Activated CD8-positive, alpha-beta memory T cell treated with anti-CD3 and anti-CD28 coated beads for 36 hours (primary cell): Measurements from ENCODE around the gene PRSS8. TPM values are rescaled to one million over a fixed set of nuclear protein-coding genes. Genes with fewer than 3 reads are reported as not detected.
"Not testable (repeated sequence)": the region's sequence is repeated elsewhere in the genome, so short reads cannot be mapped to it uniquely, and the experiment has no call there.

Experiments used
- CTCF ChIA-PET: fragments of 350-600 bp; sonication (Branson Sonifier 250); formaldehyde crosslinking; loops from one replicate; lab custom pipeline; 2021; ENCODE audit warnings: antibody characterized with exemption; lab: Charles Lee
- POLR2A ChIA-PET: fragments of 350-600 bp; sonication (Branson Sonifier 250); formaldehyde crosslinking; loops from one replicate; lab custom pipeline; 2021; ENCODE audit warnings: antibody characterized with exemption; lab: Charles Lee
- total RNA-seq, 2 experiments: library from RNA; stranded (reverse); gene quantifications; one replicate each; pipeline ENCODE4 v1.2.3, GENCODE V29; 2021

PRSS8 gene
- not detected for total RNA-seq

- ChIA-PET CTCF (interaction anchor here (0.6 kb wide), 1 partner anchor 79 kb away, joined by 4 read pairs; no protein-coding TSS in a partner anchor), POLR2A (no interaction called here)
Measured at GRCh38 chr16:31135535-31136286, at the start of gene PRSS8. PRSS8 (minus strand) TSS chr16:31135727; CDS start chr16:31135498, 229 bp downstream.

GRCh38 chr16:31184888-31185287 lies 49.4 kb upstream of the PRSS8 start:
- ChIA-PET POLR2A (interaction anchor here (0.7 to 1.9 kb wide), 3 partner anchors 19 to 198 kb away, joined by 5 to 9 read pairs (median 7); no protein-coding TSS in a partner anchor), CTCF (no interaction called here)

DNA sequence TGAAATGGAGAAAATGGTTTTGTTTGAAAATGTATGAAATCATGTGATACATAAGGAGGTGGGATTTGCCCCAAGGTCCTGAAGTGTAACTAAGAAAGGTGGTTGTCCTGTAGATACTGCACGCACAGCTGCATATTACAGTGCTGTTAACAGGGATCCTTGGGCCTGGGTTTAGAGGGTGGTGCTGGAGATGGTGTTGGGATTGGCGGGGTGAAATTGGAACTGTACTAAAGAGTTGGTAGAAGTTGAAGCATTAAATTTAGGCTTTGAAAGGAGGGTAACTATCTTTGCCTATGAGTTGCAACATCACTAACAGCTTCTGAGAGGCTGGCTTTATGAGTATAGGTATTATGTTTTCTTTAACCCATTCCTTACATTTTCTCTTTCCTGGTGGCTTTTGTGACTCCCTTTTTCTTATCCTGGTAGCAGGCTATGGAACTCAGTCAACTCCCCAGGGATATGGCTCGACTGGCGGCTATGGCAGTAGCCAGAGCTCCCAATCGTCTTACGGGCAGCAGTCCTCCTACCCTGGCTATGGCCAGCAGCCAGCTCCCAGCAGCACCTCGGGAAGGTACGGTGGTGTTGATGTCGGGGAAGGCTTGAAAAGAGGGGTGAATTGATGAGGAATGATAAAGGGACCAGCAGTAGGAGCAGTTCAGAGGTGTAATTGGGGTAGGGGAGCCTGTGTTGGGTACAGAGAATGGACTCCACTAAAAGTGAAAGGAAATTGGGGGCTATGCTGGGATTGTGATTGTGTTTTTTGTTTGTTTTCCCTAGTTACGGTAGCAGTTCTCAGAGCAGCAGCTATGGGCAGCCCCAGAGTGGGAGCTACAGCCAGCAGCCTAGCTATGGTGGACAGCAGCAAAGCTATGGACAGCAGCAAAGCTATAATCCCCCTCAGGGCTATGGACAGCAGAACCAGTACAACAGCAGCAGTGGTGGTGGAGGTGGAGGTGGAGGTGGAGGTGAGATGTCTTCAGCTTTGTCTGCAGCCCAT lies 48.2 kb upstream of the PRSS8 start:
- CTCF ChIA-PET = interaction anchor here (1.1 kb wide), 1 partner anchor 18 kb away, joined by 5 read pairs; no protein-coding TSS in a partner anchor
- POLR2A ChIA-PET = interaction anchor here (0.5 to 1.9 kb wide), 9 partner anchors 10 to 238 kb away, joined by 3 to 9 read pairs (median 4); partner anchors contain the start of gene KAT8

DNA sequence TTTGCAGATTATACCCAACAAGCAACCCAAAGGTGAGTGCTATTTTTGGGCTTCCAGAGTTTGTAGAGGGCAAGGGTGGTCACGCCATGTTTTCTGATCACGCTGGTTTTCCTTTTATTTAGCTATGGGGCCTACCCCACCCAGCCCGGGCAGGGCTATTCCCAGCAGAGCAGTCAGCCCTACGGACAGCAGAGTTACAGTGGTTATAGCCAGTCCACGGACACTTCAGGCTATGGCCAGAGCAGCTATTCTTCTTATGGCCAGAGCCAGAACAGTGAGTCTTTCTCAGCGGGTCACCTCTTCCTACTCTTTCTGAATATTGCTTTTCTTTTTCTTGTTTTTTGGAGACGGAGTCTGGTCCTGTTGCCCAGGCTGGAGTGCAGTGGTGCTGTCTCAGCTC lies 46.9 kb upstream of the PRSS8 start:
- POLR2A ChIA-PET = interaction anchor here (0.5 to 1.4 kb wide), 7 partner anchors 12 to 1058 kb away, joined by 3 to 6 read pairs (median 3); partner anchors contain the start of genes ARMC5, ZNF646 and ZNF668
- CTCF ChIA-PET = interaction anchor here (0.7 to 1.4 kb wide), 5 partner anchors 16 to 276 kb away, joined by 3 to 7 read pairs (median 5); partner anchors contain the start of gene ARMC5

DNA sequence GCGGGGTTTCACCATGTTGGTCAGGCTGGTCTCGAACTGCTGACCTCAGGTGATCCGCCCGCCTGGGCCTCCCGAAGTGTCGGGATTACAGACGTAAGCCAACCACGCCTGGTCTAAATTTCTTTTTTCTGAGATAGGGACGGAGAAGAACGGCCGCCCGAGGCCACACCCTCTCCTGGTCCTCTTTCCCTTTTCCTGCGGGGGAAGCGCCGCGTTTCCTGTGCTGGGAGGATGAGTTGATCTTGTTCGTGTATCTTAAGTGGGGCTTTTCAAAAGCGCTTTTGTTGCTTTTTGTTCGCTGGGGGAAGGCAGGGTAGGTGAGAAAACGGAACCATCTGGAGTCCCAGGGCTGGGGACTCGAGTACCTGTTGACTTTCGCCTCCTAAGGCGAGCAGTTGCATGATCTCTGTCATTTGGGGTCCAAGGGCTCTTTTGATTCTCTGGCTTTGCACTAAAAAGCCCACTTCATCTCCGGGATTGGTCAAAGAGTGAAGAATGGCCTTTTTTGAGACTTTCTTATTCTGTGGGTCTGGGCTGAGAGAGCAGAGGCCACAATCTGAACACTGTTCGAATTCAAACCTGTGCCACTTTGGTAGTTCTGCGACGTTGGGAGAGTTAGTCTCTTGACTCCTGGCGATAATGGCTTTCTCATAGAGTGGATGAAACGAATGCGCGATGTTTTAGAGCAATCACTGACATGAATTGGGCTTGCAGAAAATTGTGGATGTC lies 45.7 kb upstream of the PRSS8 start:
- ChIA-PET POLR2A (interaction anchor here (1.1 to 2.1 kb wide), 12 partner anchors 8 to 692 kb away, joined by 3 to 22 read pairs (median 4); partner anchors contain the start of genes ARMC5, KAT8, PYCARD and ZNF267), CTCF (interaction anchor here (0.7 to 1.2 kb wide), 4 partner anchors 9 to 262 kb away, joined by 3 to 5 read pairs (median 4); no protein-coding TSS in a partner anchor)

DNA sequence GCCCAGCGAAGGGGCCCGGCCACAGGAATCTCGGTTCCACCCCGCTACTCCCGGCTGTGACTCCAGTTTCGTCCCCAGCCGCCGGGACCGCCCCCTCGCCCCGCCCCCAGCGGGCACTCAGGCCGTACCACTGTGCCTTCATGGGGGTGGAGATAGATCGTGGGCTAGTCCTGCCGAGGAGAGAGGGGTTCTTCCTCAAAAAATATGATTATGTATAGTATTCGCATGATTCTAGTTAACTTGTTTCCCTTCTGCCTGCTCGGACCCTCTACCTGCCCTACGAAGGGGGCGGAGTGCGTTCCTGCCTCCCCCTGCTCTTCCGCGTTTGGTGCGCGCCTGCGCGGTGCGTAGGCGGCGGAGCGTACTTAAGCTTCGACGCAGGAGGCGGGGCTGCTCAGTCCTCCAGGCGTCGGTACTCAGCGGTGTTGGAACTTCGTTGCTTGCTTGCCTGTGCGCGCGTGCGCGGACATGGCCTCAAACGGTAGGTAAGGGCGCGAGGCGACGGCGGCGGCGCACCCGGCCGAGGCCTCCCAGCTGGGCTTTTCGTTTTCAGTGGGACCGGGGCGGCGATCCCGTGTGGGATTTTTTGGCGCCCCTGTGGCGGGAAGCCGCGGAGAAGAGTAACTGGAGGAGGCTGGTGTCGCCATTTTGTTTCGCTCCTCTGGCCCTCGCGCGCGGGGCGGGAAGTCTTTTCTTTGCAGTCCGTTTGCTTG lies 44.4 kb upstream of the PRSS8 start, which contains the start of gene FUS:
TSS of gene FUS (plus strand) at position 393 of the 713 bp plus-strand sequence. CDS start at position 469, 76 bp downstream.
- ChIA-PET POLR2A (interaction anchor here (0.5 to 2.1 kb wide), 22 partner anchors 10 to 1434 kb away, joined by 3 to 22 read pairs (median 4); partner anchors contain the start of genes ARMC5, KAT8, PYCARD and STX4), CTCF (interaction anchor here (0.7 to 1.5 kb wide), 5 partner anchors 10 to 279 kb away, joined by 3 to 14 read pairs (median 4); partner anchors contain the start of gene ARMC5)

DNA sequence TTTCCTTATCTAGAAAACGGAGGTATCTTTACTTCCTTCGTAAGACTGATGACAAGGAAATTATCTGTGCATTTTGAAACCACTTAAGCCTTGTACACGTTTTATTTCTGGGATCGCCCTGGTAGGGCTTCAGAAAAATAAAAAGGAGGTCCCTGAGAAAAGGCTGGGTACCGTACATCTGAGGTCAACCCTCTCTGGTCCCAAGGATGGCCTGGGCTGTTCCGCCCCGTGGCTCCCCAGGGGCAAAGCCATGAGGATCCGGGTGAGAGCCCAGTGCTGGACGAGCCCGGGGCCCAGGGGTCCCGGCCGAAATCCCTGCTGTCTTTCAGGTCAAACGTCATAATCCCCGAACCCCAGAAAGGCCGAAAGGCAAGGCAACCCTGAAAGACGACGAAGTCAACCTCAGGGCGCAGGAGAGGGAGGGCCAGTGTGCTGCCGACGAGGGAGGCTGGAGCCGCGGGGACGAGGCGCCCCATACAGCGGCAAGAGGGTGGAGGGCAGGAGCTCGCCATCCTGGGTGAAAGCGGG lies 43.8 kb upstream of the PRSS8 start:
- POLR2A ChIA-PET = interaction anchor here (0.6 to 2.1 kb wide), 14 partner anchors 10 to 1433 kb away, joined by 3 to 22 read pairs (median 4); partner anchors contain the start of genes KAT8, PYCARD, STX4 and ZNF646

GRCh38 chr16:31177136-31177535 lies 41.6 kb upstream of the PRSS8 start:
- ChIA-PET POLR2A (interaction anchor here (0.8 to 1.3 kb wide), 2 partner anchors 35 to 59 kb away, joined by 4 read pairs; partner anchors contain the start of gene KAT8), CTCF (interaction anchor here (1.2 to 2.1 kb wide), 3 partner anchors 13 to 35 kb away, joined by 3 to 11 read pairs (median 3); no protein-coding TSS in a partner anchor)

More for the DNA sequence above, 43.8 kb upstream of the PRSS8 start:
- CTCF ChIA-PET = interaction anchor here (0.7 to 1.5 kb wide), 3 partner anchors 37 to 280 kb away, joined by 3 to 14 read pairs (median 4); partner anchors contain the start of gene ARMC5

GRCh38 chr16:31170048-31170447 lies 34.5 kb upstream of the PRSS8 start:
- POLR2A ChIA-PET = not testable (repeated sequence)
- CTCF ChIA-PET = interaction anchor here (0.6 kb wide), 1 partner anchor 16 kb away, joined by 3 read pairs; no protein-coding TSS in a partner anchor

GRCh38 chr16:31168848-31169247 lies 33.3 kb upstream of the PRSS8 start:
- CTCF ChIA-PET = no interaction called here
- POLR2A ChIA-PET = no interaction called here

GRCh38 chr16:31167315-31167714 lies 31.8 kb upstream of the PRSS8 start:
- ChIA-PET POLR2A (no interaction called here), CTCF (no interaction called here)

DNA sequence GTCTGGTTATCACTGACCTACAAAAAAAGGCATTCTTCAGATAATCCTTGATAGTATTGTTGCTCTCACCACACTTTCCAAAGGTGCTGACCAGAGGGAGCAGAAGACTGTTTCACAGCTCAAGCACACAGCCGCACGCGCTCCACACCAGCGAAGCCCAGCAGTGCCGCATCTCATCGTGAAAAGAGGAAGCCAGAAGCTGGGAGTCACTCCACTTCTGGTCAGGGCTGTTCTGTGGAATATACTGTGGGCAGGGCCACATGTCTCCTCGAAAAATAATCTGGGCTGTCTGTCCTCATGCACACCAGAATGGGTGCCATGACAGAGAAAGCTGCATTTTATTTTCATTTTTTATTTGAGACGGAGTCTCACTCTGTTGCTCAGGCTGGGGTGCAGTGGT lies 21.6 kb upstream of the PRSS8 start:
- ChIA-PET POLR2A (interaction anchor here (1.3 kb wide), 1 partner anchor 23 kb away, joined by 5 read pairs; no protein-coding TSS in a partner anchor), CTCF (interaction anchor here (1.7 kb wide), 1 partner anchor 15 kb away, joined by 8 read pairs; no protein-coding TSS in a partner anchor)

DNA sequence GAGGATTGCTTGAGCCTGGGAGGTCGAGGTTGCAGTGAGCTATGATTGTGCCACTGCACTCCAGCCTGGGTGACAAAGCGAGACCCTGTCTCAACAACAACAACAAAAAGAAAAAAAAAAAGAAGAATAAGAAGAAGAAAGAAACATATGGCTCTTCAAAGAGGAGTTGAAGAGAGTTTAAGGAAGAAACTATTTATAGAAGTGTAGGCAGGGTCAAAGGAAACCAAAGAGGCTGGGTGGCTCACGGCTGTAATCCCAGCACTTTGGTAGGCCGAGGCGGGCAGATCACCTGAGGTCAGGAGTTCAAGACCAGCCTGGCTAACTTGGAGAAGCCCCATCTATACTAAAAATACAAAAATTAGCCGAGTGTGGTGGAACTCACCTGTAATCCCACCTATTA lies 15.4 kb upstream of the PRSS8 start:
- CTCF ChIA-PET = interaction anchor here (1.2 kb wide), 1 partner anchor 9 kb away, joined by 6 read pairs; no protein-coding TSS in a partner anchor
- POLR2A ChIA-PET = not testable (repeated sequence)

GRCh38 chr16:31149894-31150890 lies 14.7 kb upstream of the PRSS8 start, which contains the start of gene PRSS36:
PRSS36 (minus strand) TSS chr16:31150066; CDS start chr16:31150035, 31 bp downstream.
- CTCF ChIA-PET = no interaction called here
- POLR2A ChIA-PET = no interaction called here

DNA sequence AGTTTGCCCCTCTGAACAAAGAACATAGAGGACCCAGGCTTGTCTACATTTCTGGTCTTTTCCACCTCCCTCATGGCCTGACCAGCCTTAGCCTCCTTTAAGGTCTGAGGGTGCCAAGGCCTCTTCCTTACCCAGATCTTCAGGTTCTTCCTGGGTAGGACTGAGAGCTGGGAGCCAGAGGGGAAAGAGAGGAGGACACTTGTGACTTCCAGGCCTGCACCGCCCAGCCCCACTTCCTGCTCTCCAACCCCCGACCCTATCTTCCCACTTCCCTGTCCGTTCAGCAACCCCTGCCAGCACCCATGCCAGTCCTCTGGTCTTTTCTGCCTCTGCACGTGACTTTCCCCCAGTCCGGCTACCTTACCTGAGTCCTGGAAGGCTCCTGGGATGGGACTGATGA lies 13.8 kb upstream of the PRSS8 start:
- ChIA-PET POLR2A (no interaction called here), CTCF (no interaction called here)
